Calu3 (cell line): ENCODE results near the gene PRRG1. TPM values are rescaled to one million over a fixed set of nuclear protein-coding genes. Genes with fewer than 3 reads are reported as not detected.
"Not testable (repeated sequence)": the region's sequence is repeated elsewhere in the genome, so short reads cannot be mapped to it uniquely, and the experiment has no call there.

Experiments
- BruUV-seq: library from RNA; stranded (reverse); fragments of 400-500 nt; replicated peaks from 2 replicates; lab custom pipeline; 2021; lab: Mats Ljungman, UMichigan
- CTCF ChIA-PET: fragments of 300-600 bp; sonication (Branson Sonifier 250); formaldehyde crosslinking; loops from one replicate; lab custom pipeline; 2022; ENCODE audit warnings: antibody characterized with exemption; lab: Charles Lee
- DNase-seq: peaks from one replicate; pipeline ENCODE4 v3.0.0; 2022
- H3K27ac Mint-ChIP-seq: one replicate; pipeline ENCODE4 v1.8.0; 2022; ENCODE audit warnings: mixed read lengths; ENCODE audit not compliant: unreplicated experiment
- H3K27me3 Mint-ChIP-seq: one replicate; pipeline ENCODE4 v1.8.0; 2022; ENCODE audit warnings: mixed read lengths; ENCODE audit not compliant: unreplicated experiment
- H3K36me3 Mint-ChIP-seq: one replicate; pipeline ENCODE4 v1.8.0; 2022; ENCODE audit warnings: mild to moderate bottlenecking, moderate library complexity, mixed read lengths; ENCODE audit not compliant: insufficient read depth, unreplicated experiment
- H3K4me1 Mint-ChIP-seq: one replicate; pipeline ENCODE4 v1.8.0; 2022; ENCODE audit warnings: mild to moderate bottlenecking, low read depth, mixed read lengths; ENCODE audit not compliant: unreplicated experiment
- H3K4me3 Mint-ChIP-seq: one replicate; pipeline ENCODE4 v1.8.0; 2022; ENCODE audit warnings: mild to moderate bottlenecking, low read depth, moderate library complexity, mixed read lengths; ENCODE audit not compliant: unreplicated experiment
- H3K9me3 Mint-ChIP-seq: one replicate; pipeline ENCODE4 v1.8.0; 2022; ENCODE audit warnings: low read depth, mixed read lengths; ENCODE audit not compliant: unreplicated experiment
- intact Hi-C: fragments of 100-400 bp; cut with micrococcal nuclease; formaldehyde crosslinking; loops from one replicate; pipeline ENCODE4 v1.10.0; 2022; ENCODE audit not compliant: unreplicated experiment
- total RNA-seq: library from RNA; stranded (reverse); gene quantifications from 2 replicates; pipeline ENCODE4 v1.2.3, GENCODE V29; 2022
- TF ChIP-seq, protein P1 (sequence below): fragments of 200-600 bp; IDR thresholded peaks from one replicate; pipeline ENCODE4 v1.8.0; 2022; ENCODE audit warnings: antibody characterized with exemption; ENCODE audit not compliant: unreplicated experiment

Gene PRRG1
- total RNA-seq, 1 experiment from 2014 or later, result 26.1 TPM

DNA sequence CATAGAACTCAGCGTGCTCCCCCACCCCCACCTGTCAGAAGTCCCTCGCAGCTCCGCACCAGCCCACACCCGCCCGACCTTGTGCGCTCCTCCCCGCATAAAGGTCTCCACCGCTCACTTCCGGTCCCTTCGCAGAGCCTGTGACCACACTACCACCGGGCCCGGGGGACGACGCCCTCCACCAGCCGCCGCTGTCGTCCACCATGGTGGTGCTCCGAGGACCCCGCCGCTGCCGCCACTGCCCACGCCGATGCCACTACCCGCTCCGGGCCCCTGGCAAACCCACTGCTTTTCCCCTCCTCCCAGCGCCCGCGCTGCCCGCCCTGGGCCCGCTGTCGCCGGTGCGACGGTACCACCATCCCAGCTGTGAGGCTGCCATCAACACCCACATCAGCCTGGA, 142.5 kb downstream of the PRRG1 start:
- intact Hi-C loops, result no loop called here
- no peaks in the 10 kb centered on the region for H3K4me1 Mint-ChIP-seq
- no peak for DNase-seq
- H3K9me3 Mint-ChIP-seq, result peaks cover 2% of the 10 kb centered on the region
- H3K36me3 Mint-ChIP-seq, result no peaks in the 10 kb centered on the region
- TF ChIP-seq, protein P1, sequence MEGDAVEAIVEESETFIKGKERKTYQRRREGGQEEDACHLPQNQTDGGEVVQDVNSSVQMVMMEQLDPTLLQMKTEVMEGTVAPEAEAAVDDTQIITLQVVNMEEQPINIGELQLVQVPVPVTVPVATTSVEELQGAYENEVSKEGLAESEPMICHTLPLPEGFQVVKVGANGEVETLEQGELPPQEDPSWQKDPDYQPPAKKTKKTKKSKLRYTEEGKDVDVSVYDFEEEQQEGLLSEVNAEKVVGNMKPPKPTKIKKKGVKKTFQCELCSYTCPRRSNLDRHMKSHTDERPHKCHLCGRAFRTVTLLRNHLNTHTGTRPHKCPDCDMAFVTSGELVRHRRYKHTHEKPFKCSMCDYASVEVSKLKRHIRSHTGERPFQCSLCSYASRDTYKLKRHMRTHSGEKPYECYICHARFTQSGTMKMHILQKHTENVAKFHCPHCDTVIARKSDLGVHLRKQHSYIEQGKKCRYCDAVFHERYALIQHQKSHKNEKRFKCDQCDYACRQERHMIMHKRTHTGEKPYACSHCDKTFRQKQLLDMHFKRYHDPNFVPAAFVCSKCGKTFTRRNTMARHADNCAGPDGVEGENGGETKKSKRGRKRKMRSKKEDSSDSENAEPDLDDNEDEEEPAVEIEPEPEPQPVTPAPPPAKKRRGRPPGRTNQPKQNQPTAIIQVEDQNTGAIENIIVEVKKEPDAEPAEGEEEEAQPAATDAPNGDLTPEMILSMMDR, result no peak
- CTCF ChIA-PET, result no interaction called here
- H3K4me3 Mint-ChIP-seq, result no peak overlapping the region
- no peaks in the 10 kb centered on the region for H3K27me3 Mint-ChIP-seq
- no TSS peak for BruUV-seq
- H3K27ac Mint-ChIP-seq, result no peak overlapping the region

DNA sequence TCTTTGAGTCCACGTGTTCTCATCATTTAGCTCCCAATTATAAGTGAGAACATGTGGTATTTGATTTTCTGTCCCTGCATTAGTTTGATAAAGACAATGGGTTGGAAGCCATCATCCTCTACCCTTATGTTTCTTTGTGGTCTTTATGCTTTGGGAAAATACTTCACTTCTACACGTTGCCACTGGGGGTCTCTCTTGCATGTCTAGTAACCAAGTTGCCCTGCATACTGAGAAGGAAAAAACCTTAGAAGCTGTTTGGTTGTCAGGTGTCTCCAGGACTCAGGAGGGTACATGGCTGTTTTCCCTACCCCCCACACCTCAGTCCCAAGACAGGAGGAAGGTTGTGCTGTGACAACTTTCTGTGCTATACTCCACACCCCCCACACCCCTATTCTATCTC, 146.6 kb downstream of the PRRG1 start:
- H3K27ac Mint-ChIP-seq, H3K4me1 Mint-ChIP-seq, intact Hi-C loops, H3K36me3 Mint-ChIP-seq, BruUV-seq, H3K9me3 Mint-ChIP-seq, H3K27me3 Mint-ChIP-seq, CTCF ChIA-PET, H3K4me3 Mint-ChIP-seq: not testable (repeated sequence)
- DNase-seq, result peak; percentile 10

DNA sequence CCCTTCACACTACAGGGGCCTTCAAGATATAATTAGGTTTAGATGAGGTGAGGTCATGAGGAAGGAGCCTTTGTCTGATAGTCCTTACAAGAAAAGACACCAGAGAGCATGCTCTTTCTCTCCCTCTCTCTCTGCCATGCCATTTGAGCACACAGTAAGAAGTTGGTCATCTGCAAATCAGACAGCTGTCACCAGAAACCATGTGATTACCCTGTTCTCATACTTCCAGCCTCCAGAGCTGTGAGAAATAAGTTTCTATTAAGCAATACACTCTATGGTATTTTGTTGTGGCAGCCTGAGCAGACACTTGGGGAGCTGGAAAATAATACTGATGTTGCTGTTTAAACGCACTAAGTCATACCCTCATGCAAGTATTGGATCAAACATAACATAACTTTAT, 148.0 kb downstream of the PRRG1 start:
- H3K9me3 Mint-ChIP-seq, H3K27me3 Mint-ChIP-seq, H3K4me1 Mint-ChIP-seq, H3K36me3 Mint-ChIP-seq, H3K27ac Mint-ChIP-seq, CTCF ChIA-PET, DNase-seq, H3K4me3 Mint-ChIP-seq, BruUV-seq, intact Hi-C loops: not testable (repeated sequence)

DNA sequence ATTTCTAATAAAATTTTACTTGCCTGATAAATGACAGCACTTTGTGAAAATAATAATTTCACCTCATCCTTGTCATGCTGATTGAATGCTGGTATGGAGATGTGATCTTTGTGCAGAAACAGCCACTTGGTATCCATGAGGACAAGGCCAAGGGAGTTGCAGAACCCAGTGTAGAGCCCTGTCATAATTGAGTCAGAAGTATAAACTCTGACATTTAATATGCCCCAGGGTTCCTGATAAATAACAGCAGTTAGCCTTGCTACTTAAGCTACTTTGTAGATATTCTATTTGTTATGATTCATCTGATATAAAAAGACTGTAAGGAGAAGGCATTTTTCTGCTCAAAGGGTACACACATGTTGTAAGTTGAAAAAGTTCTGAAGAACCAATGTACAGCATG, 149.2 kb downstream of the PRRG1 start:
- intact Hi-C loops, H3K27me3 Mint-ChIP-seq, H3K27ac Mint-ChIP-seq, H3K9me3 Mint-ChIP-seq, BruUV-seq, H3K36me3 Mint-ChIP-seq, DNase-seq, CTCF ChIA-PET, H3K4me1 Mint-ChIP-seq, H3K4me3 Mint-ChIP-seq: not testable (repeated sequence)

DNA sequence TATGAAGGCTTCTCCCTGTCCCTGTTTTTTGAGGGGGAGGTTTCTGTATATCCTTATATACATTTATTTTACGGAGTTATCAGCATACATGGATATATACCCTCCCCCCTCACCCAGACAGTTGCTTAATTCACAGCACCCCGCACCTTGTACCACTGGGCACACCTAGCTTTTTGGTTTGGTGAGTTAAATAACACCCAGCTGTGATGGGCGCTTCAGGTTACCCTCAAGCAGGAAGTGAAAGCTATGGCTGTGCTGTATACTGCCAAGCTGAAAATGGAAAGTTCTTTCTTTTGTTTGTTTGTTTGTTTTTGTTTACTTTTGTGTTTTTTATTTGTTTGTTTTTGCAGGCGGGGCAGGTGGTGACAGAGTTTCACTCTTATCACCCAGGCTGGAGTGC, 150.5 kb downstream of the PRRG1 start:
- BruUV-seq, H3K4me3 Mint-ChIP-seq, CTCF ChIA-PET, H3K4me1 Mint-ChIP-seq, DNase-seq, H3K27me3 Mint-ChIP-seq, H3K27ac Mint-ChIP-seq, H3K36me3 Mint-ChIP-seq, H3K9me3 Mint-ChIP-seq: not testable (repeated sequence)
- intact Hi-C loops, result loop anchor here (5.0 to 10.0 kb wide), 2 partner anchors 235 to 508 kb away; partner anchors contain the start of gene SYTL5

DNA sequence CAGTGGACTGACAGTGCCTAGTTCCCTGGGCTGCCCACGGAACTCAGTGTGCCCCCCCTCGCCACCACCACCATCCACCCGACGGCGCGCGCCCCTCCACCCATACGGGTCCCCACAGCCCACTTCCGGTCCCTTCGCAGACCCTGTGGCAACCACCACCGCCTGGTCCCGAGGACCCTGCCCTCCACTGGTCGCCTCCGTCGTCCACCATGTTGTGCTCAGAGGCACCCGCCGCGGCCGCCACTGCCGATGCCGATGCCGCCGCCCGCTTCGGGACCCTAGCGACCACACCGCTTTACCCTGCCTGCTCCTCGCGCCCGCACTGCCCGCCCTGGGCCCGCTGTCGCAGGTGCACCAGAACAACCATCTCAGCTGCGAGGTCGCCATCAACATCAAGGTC, 155.8 kb downstream of the PRRG1 start:
- Mint-ChIP-seq H3K27me3 (no peaks in the 10 kb centered on the region), H3K27ac (no peak overlapping the region), H3K36me3 (no peaks in the 10 kb centered on the region), H3K9me3 (no peaks in the 10 kb centered on the region), H3K4me1 (no peaks in the 10 kb centered on the region), H3K4me3 (no peak overlapping the region)
- intact Hi-C loops, result loop anchor here (5.0 to 10.0 kb wide), 2 partner anchors 230 to 502 kb away; partner anchors contain the start of gene SYTL5
- CTCF ChIA-PET, result no interaction called here
- TF ChIP-seq, protein P1, result no peak
- BruUV-seq, result no TSS peak
- DNase-seq, result no peak

Other genes starting within 250 kb of the PRRG1 start
- gene LANCL3, start 222.3 kb downstream of the PRRG1 start, total RNA-seq, result 2.2 and 2.3 TPM in 2 replicates